Suppressor macrophage treated with lipopolysaccharide for 4 hours (primary cell): ENCODE data around the gene SYT17.
A peak's percentile ranks its signal among the peaks of the same experiment; 100 is the strongest.

ENCODE experiments used
- DNase-seq: peaks from one replicate; pipeline ENCODE4 v3.0.0-alpha.2; 2020

The SYT17 gene

DNA sequence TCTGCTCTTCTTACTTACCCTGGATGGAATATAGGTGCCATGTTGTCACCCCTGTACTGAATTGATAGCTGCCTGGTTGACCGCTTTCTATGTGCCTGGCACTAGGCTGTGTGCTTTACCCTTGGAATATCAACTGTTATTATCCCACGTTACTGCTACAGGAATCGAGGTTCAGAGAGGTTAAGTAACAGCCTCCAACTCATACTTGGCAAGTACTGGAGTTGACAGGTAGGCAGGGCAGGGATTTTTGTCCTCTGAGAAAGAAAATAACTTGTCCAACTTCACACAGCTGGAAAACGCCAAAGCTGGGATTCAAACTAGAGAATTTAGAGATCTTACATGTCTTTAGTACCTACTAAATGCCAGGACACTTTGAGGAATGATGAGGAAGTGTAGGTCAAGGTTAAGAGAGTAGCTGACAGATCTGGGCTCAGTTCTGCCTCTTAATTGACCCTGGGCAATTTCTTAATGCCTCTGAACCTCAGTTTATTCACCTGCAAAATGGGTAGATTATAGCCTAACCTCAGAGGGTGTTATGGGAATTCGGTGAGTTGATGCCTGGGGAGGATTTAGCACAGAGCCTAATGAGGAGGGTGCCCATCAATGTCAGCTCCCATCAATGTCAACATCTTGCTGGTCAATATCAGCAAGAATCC is 28.5 kb upstream of the SYT17 start:
- no peak for DNase-seq

DNA sequence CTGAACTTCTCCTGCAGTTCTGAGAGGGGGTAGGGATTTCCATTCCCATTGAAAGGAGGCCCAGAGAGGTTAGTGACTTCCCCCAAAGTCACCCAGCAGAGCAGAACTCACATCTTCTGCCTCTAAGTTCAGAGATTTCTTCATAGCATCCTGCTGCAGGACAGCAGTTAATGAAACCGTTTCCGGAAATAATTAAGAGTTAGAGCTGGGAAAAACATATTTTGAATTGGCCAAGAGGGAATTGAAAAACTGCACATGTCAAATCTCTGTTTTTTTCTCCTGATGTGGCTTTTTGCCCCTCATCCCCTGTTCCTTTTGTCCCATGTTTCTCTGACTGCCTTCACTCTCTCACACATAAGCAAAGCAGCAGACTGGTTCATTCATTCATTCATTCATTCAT is 27.6 kb upstream of the SYT17 start:
- DNase-seq: no peak

DNA sequence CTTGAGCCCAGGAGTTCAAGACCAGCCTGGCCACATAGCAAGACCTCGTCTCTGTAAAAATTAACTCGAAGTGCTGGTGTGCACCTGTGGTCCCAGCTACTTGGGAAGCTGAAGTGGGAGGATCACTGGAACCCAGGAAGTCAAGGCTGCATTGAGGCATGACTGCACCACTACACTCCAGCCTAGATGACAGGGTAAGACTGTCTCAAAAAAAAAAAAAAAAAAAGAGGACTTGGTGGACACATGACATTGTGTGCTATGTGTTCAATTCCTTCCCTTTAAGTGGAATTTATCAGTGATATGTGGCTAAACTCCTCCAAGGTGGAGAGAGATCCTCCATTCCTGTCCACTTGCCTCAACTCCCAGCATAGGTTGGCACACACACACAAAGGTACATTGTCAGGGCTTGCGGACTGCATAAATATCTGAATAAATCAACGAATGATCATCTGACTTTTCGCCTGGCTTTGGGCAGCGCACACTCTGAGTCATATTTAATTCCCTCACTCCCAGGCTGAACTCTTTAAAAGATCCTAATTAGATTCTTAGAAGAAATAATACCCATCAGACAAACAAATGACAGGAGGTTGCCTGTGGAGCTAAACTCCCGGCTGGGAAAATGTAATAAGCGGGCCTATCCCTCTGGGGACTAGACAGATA is 25.0 kb upstream of the SYT17 start:
- DNase-seq: no peak

DNA sequence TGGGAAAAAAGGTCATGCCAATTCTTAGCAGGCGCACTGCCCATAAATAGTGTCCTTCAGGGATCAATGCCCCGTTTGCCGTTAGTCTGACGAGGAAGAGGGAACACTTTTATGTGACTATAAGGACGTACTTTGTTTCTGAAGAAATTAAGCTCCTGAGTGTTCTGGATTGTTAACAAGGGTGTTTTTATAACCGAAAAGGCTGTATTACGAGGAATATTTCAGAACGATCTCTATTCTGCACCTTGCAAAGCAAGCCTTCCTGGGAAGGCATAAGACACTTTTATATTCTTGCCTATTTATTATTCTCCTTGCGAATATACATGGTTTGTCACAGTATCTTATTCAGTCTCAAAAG is 24.5 kb upstream of the SYT17 start:
- no peak for DNase-seq

DNA sequence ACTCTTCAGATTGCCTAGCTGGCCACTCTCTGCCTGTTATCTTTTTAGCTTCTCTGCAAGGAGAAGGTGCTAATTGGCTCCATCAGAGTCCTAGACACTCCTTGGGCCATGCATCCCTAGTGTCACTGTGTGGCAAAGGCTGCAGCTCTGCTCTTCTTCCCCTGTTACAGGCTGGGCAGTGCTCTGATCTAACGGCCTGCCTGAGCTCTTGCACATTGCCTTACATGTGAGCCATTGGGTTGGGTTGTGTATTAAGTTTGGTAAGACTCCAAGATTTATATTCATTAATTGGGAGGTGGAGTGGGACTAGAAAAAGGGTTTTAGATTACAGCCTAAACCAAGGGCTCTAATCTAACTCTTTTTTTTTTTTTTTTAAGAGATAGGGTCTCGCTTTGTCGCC is 23.0 kb upstream of the SYT17 start:
- DNase-seq: no peak

DNA sequence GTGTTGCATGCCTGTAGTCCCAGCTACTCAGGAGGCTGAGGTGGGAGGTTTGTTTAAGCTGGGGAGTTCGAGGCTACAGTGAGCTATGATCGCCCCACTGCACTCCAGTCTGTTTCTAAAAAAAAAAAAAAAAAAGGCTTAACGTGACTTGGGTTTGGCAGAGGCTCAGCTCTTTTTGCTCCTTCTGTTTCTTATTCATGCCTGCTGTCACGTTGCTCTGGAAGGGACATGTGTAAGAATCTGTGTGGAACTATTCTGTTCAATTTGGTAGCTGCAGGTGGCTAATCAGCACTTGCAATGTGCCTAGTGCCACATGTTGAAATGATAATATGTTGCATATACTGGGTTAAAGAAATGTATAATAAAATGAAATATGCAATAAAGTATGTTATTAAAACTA is 20.9 kb upstream of the SYT17 start:
- DNase-seq: no peak

DNA sequence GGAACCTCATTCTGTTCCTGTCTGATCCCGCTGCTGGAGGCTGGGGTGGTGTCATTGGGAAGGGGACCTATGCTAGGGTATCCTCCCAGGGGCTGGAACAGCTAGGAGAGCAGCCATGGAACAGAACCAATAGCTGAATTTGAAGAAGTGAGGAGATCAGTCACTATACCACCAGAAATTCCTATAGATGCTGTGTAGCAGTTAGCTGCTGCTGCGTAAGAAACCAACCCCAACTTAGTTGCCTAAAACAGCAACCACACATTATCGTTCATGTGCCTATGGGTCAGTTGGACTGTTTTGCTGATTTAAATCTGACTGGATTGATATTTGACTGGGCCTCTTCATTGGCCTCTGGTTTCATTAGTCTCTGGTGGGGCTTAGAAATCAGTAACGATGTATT is 20.4 kb upstream of the SYT17 start:
- no peak for DNase-seq

DNA sequence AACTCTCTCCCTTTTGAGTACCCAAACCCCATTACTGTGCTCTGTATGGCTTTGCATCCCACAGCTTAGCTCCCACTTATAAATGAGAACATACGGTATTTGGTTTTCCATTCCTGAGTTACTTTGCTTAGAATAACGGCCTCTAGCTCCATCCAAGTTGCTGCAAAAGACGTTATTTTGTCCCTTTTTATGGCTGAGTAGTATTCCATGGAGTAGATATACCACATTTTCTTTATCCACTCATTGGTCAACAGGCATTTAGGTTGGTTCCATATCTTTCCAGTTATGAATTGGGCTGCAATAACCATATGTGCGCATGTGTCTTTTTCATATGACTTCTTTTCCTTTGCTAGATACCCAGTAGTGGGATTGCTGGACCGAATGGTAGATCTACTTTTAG is 19.9 kb upstream of the SYT17 start:
- DNase-seq: no peak

DNA sequence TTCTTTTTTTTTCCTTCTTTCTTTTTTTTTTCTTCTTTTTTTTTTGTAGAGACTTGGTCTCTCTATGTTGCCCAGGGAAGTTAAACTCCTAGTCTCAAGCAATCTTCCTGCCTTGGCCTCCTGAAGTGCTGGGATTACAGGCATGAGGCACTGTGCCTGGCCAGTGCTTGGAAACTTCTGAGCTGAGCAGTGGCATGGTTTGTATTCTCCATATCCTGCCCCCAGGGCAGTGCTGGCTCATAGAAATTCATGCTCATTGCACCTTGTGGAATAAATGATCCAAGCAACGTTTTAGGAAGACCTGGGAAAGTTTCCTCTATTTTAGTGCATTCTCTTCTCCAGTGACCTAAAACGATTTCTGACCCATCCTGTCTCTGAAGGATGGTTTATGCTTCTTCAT is 16.7 kb upstream of the SYT17 start:
- no peak for DNase-seq

DNA sequence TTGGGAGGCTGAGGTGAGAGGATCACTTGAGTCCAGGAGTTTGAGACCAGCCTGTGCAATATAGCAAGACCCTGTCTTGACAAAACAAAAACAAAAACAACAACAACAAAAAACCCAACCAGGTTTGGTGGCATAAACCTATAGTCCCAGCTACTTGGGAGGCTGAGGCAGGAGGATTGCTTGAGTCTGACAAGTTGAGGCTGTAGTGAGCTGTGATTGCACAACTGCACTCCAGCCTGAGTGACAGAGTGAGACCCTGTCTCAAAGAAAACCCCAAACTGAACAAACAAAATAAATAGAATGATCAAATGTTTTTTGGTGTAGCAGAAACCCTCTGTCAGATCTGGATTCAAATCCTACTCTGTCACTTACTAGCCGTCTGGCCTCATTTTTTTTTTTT is 16.0 kb upstream of the SYT17 start:
- DNase-seq: no peak

DNA sequence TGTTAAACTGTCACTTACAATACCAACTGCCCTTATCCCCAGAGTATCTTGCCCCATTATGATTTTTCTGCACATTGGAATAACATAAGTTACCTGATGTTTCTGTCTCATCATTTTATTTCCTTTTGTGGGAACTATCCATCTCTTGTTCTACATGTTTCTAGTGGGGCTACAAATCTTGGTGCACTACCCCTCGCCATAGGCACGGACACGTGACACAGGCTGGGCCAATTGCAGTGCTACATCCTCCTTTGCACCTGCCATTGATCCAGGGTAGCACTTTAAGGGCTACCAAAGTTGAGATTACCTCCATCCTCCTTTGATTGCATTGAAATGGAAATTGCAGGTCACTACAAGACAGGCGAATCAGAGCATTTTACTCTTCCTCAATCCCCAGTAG is 14.2 kb upstream of the SYT17 start:
- no peak for DNase-seq

DNA sequence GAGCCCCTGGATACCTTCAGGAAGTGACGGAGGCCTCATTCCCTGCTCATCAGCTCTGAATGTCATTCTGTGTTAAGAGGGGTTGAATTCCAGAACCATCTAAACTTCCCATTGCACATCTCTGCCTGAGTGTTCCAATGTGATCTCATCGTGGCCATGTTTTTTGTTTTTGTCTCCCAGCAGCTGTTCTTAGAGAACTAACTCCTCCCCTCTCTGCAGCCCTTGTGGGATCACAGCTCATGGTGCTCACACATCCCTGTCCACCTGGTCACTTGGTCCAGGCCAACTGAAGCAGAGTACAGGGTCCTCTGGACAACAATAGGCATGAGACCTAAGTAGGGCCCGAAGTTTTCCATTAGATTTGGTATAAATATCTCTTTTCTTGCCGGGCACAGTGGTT is 6.0 kb upstream of the SYT17 start:
- no peak for DNase-seq

DNA sequence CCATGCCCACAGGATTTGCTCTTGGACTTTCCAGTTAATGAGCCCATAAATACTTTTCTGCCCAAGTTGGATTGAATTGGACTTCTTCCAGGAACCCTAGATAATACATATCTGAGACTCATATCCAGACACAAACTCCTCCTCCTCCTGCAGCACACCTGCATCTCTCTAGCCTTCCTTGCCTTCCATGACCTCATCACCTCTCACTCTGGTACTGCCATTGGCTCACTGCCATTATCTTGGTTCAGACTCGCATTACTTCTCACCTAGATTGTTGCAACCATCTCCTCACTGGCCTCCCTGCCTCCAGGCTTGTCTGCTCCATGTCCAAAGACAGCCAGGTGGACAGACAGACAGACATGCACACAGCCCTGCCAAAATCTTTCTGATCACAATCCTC is 4.8 kb upstream of the SYT17 start:
- DNase-seq: no peak

DNA sequence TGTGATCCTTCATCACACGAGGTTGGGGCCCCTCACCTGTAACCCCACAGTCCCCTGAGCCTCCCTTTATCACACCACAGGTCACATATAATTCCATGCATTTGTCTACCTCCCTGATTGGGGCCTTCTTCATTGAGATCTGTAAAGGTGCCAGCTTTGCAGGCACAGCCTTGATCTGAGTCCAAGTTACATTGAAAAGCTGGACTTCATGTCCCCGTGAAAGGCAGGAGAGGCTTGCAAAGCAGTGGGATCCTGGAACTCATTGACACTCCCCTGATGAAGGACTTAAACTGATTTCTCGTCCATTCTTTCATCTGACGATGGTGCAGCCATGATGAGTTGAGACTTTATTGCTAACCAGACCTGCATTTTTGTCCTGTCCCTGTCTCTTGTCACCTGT is 3.8 kb upstream of the SYT17 start:
- no peak for DNase-seq

DNA sequence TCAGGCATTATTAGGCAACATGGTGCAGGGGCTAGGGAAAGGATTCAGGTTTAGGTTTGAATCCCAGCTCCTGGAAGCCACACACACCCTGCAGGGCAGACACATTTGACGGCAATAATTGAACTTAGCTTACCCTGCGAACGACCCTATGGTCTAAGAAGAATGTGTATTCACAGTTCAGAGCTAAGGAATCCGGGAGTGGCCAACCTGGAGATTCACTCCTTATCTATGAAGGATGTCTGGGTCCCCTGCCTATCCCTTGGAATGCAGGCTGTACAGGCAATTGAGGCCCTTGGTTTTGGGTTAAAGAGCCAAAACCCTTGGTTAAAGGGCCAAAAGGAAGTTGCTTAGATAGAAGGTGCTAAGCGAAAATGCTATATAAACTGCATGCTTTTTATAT is 2.9 kb upstream of the SYT17 start:
- DNase-seq: no peak

DNA sequence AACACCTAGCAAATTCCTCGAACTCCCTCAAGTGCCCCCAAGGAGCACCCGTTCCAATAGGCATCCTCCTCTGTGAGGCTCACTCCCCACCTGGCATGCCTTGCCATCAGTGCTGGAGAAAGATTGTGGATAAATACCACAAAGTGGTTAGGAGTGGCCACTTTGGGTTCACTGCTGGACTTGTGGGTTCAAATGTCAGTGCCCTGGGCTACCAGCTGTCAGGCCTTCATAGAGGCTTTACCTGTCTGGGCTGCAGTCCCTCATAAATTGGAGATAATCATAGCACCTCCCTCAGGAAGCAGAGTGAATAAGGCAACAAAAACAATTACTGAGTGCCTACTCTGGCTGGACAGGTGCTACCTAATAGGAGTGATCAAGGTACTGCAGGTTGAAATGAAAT is 1.5 kb upstream of the SYT17 start:
- DNase-seq: no peak

DNA sequence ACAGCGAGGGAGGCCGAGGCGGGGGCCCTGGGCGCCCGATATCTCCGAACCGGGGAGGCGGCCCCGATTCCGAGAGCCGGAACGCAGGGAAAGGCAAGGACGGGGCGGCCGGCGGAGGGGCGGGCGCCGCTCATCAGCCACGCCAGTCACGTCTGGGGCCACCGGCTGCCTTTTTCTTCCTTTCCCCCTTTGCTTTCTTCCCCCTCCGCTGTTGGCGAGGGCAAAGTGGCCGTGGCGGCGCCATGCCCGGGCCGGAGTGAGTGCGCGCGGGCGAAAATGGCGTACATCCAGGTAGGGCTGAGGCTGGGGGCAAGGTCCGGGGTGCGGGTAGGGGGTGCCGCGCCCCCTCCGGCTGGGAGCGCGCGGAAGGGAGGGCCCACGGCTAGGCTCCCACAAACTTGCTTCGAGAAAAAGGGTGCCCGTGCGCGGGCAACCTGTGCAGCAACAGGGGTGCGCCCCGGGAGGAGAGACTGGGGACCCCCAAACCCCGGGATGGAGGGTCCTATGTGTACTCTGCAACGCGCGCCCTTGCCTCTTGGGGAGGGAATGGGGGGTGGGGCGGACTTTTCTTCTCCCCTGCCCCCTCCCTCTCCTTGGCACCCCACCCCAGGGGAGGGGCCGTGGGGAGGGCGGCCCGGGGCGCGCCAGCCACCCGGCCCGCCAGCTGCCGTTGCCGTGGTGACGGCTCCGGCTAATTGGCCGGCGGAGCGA is 486 bp downstream of the SYT17 start:
- peak; percentile 25 for DNase-seq

DNA sequence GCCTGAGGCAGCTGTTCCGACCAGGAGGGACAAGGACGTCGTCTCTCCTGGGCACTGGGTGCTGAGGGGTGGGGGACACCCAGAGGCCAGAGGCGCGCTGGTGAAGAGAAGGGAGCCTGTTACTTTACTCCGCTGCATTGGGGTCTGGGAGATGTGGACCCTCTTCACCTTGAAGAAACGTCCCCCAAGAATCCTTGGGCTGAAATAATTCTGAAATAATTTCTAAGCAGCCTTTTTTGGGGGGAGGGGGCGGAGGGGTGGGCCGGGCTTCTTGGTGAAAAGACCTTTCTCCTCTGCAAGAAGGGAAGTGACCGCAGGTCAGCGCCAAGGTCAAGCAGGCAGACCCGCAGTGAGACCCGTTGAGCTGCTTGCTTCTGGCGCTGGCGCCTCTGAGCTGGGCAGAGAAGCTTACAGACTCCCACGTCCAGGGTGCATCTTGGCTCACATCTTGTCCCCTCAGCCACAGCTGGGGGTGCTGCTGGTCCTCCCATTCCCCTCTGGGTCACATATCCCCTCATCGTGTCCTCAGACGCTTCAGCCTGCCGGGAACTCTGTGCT is 1.1 kb downstream of the SYT17 start:
- no peak for DNase-seq

DNA sequence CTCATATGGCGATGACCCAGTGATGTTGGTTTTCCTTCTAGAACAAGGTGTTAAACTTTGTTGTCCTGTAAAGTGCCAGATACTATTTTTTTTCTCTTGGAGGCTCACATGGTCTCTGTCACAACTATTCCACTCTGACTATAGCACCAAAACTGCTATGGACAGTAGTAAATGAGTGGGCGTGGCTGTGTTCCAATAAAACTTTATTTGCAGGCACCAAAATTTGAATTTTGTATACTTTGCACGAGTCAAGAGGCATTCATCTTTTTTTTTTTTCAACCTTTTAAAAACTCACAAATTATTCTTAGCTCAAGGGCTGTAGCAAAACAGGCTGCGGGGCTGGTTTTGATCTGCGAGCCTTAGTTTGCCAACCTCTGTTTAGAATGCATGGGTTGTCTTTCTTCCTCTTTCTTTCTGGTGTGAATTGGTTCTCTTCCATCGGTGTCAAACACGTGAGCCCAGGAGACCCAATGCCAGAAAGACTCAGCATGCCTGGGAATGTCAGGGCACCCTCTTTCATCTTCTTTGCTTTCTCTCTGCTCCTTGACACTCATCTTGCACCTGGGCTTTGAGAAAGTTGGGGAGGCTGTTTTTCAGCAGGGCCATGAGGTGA is 2.1 kb downstream of the SYT17 start:
- DNase-seq: no peak

DNA sequence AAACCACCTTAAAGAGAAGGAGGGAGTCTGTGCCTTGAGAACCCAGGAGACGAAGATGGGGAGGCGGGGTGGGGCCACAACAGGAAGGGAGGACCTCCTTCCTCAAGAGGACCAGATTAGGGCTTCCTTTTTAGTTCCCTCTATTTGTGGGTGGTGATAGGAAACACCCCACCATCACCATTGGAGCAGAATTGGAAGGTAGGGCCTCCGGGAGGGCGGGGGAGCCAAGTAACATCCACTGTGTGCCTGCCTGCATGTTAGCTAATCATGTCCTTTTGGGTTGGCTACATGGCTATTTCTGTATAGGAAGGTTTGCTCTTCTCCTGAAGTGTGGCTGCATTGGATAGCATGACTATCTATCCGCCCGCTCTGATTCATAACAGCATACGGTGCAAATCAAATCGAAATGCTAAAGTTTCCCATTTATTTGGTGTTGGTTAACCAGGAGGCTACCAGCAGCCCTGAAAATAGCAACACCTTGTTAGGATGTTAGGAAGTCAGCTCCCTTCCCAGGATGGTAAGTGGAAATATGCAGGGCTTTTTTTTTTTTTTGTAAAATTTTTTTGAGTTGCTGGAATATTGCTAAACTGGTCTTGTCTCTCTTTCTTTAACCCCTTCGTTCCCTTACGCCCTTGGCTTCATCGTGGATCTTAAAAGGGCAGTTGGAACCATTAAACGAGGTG is 4.2 kb downstream of the SYT17 start:
- DNase-seq: no peak

DNA sequence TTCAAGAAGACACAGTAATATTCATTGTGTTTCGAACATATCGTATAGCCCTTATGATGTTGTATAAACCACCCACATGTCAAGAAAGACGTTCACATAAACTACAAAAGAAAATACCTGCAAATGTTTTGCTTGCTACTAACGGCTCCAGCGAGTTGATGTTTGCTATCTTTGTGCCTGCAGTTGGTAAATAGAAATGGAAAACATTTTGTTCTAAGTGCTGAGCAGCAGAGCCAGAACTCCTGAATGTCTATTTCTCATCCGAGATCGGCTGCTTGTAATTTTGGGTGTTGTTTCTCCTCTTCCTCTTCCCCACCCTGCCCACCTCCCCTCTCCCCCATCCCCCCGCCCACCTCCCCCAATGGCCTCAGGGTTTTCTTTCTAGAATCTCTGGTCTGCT is 5.0 kb downstream of the SYT17 start:
- no peak for DNase-seq

DNA sequence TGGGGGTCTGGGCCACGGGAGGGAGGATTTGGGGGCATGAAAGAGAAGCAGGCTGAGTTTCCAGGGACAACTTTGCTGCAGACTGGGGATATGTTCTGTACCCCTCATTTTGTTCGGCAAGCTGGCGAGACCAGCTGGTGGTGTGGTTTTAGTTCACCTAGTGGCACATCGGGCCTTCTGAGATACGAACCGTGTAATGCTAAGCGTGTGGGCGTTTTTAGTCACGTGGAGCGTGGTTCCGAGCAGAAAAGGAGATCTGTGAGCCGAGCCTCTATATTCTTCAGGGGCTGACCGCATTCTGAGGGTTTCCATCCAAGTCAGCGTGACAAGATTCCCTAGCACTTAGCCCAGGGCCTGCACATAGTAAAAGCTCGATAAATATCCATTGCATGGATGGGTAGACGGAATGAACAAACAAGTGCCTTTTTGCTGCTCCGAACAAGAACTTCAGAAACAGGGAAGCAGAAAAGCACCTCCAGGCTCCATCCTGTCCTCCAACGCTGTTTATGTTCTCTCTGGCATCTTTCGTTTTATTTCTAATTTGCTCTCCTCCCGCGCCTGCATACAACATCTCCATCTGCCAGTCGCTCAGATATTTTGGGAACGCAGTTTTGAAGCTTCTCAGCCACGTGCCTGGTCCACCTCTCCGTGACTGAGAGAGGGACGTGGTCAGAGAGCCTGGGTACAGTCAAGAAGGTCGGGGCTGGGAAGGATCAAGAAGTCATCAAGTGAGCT is 5.8 kb downstream of the SYT17 start:
- DNase-seq: no peak

DNA sequence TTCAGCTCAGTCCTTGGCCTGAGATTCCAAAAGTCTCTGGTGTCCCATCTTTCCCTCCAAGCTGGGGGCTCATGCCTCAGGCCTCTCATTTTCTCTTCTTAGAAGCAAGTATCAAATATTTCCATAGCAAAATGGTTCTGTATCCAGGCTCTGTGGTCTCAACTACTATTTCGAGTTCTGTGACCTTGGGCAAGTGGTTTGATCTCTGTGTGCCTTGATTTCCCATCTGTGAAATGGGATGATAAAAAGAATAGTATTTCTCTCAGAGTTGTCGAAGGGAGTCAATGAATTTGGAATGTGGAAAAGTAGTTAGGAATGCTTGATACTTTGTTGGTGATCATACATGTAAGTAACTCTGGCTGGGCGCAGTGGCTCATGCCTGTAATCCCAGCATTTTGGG is 6.4 kb downstream of the SYT17 start:
- DNase-seq: no peak
